Measurements from ENCODE around the gene CCT8L2. TPM values are rescaled to one million over a fixed set of nuclear protein-coding genes. Genes with fewer than 3 reads are reported as not detected.
"Not testable (repeated sequence)": the region's sequence is repeated elsewhere in the genome, so short reads cannot be mapped to it uniquely, and the experiment has no call there.

CCT8L2 gene, protein sequence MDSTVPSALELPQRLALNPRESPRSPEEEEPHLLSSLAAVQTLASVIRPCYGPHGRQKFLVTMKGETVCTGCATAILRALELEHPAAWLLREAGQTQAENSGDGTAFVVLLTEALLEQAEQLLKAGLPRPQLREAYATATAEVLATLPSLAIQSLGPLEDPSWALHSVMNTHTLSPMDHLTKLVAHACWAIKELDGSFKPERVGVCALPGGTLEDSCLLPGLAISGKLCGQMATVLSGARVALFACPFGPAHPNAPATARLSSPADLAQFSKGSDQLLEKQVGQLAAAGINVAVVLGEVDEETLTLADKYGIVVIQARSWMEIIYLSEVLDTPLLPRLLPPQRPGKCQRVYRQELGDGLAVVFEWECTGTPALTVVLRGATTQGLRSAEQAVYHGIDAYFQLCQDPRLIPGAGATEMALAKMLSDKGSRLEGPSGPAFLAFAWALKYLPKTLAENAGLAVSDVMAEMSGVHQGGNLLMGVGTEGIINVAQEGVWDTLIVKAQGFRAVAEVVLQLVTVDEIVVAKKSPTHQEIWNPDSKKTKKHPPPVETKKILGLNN
- total RNA-seq = not detected

DNA sequence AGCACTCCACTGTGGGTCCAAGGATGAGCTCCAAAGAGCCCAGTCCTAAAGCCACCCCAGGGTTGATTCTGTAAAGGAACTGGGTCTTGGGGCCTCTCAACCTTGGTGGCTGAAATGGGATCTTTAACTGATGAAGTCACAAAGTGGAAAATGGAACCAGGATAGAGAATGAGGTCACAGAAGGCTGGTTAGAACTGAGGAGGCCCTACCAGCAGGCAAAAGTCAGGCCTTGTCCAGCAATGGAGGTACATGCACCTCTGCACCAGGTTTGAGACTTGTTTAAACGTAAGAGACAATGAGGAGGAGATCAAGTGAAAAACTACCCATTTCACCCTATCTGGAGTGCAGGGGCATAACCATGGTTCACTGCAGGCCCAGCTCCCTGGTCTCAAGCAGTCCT lies at the start of gene CCT8L2:
TSS of gene CCT8L2 (minus strand) at position 101 of the 400 bp plus-strand sequence. CDS start 260 bp downstream, outside the sequence.
- H3K4me3 Mint-ChIP-seq; DNase-seq; ATAC-seq; H3K9me3 Mint-ChIP-seq (ENCODE audit: insufficient read depth); H3K27ac Mint-ChIP-seq; H3K27me3 Mint-ChIP-seq (ENCODE audit: low read depth); CTCF ChIA-PET; H3K36me3 Mint-ChIP-seq (ENCODE audit: low read depth); POLR2A ChIA-PET; H3K4me1 Mint-ChIP-seq (ENCODE audit: low read depth): not testable (repeated sequence)

DNA sequence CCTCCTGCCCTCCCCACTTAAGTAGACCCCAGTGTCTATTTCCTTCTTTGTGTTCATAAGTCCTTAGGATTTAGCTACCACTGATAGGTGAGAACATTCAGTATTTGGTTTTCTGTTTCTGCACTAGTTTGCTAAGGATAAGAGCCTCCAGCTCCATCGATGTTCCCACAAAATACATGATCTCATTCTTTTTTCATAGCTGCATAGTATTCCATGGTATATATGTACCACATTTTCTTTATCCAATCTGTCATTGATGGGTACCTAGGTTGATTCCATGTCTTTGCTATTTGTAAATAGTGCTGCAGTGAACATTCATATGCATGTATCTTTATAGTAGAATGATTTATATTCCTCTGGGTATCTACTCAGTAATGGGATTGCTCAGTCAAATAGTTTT lies 42.8 kb upstream of the CCT8L2 start:
- H3K27me3 Mint-ChIP-seq (ENCODE audit: low read depth); DNase-seq; H3K4me3 Mint-ChIP-seq; H3K36me3 Mint-ChIP-seq (ENCODE audit: low read depth); H3K9me3 Mint-ChIP-seq (ENCODE audit: insufficient read depth); ATAC-seq; H3K4me1 Mint-ChIP-seq (ENCODE audit: low read depth); POLR2A ChIA-PET; H3K27ac Mint-ChIP-seq; CTCF ChIA-PET: not testable (repeated sequence)

DNA sequence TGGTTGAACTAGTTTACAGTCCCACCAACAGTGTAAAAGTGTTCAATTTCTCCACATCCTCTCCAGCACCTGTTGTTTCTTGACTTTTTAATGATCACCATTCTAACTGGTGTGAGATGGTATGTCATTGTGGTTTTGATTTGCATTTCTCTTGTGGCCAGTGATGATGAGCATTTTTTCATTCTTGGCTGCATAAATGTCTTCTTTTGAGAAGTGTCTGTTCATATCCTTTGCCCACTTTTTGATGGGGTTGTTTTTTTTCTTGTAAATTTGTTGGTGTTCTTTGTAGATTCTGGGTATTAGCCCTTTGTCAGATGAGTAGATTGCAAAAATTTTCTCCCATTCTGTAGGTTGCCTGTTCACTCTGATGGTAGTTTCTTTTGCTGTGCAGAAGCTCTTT lies 41.5 kb upstream of the CCT8L2 start:
- ATAC-seq; DNase-seq; H3K27ac Mint-ChIP-seq; CTCF ChIA-PET; H3K36me3 Mint-ChIP-seq (ENCODE audit: low read depth); H3K9me3 Mint-ChIP-seq (ENCODE audit: insufficient read depth); POLR2A ChIA-PET; H3K27me3 Mint-ChIP-seq (ENCODE audit: low read depth); H3K4me1 Mint-ChIP-seq (ENCODE audit: low read depth); H3K4me3 Mint-ChIP-seq: not testable (repeated sequence)

DNA sequence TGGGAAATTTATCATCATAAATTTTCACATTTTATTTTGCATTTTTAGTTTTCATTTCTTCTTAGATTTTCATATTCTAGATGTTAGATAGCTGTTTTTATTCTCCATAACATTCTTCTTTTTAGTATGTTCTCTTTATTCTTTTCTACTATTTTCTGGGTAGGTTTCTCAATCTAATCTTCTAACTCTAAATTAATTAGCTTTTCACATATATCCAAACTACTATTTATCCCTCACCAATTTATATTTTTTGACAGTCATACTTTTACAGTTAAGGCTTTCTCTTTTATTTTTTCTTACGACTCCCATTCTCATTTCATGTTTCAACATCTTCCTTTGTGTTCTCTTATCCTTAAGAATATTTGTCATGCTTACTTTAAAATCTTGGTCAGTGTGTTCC lies 35.9 kb upstream of the CCT8L2 start:
- H3K4me3 Mint-ChIP-seq; DNase-seq; CTCF ChIA-PET; ATAC-seq; H3K27ac Mint-ChIP-seq; POLR2A ChIA-PET; H3K27me3 Mint-ChIP-seq (ENCODE audit: low read depth); H3K4me1 Mint-ChIP-seq (ENCODE audit: low read depth); H3K9me3 Mint-ChIP-seq (ENCODE audit: insufficient read depth); H3K36me3 Mint-ChIP-seq (ENCODE audit: low read depth): not testable (repeated sequence)

DNA sequence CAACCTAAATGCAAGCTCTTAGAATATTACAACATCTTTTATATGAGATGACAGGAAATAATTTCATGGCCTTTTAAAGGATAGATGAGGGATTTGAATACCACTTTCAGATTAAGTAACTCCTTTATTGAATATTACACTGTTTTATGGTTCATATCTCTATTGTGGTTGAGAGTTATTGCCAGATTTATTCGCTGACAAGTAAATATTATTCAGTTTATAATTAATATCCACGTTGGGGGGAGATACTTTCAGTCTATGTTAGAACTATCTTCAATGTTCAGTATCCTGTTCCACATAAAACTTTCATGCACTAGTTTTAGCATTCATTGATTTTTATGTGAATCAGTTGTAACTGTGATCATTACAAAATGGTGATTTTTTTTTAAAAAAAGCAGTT lies 32.4 kb upstream of the CCT8L2 start:
- H3K36me3 Mint-ChIP-seq (ENCODE audit: low read depth); H3K4me1 Mint-ChIP-seq (ENCODE audit: low read depth); ATAC-seq; H3K27ac Mint-ChIP-seq; H3K27me3 Mint-ChIP-seq (ENCODE audit: low read depth); POLR2A ChIA-PET; H3K4me3 Mint-ChIP-seq; DNase-seq; CTCF ChIA-PET; H3K9me3 Mint-ChIP-seq (ENCODE audit: insufficient read depth): not testable (repeated sequence)

DNA sequence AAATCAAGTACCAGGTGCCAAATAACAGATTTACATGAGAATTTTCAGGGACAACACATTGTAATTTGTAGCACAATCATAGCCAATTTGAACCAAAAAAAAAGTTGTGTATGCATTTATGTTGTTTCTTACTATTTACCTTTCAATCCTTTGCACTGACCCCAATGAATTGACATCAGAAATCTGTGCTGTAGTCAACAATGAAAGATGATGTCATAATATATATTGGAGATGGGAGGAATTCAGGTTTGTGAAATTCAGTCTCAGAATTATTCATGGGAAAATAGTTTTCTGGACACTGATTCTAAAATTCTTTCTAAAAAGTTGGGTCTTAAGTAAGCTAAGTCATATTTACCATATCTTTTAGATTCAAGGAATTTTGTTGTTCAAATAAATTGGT lies 31.0 kb upstream of the CCT8L2 start:
- H3K9me3 Mint-ChIP-seq (ENCODE audit: insufficient read depth); DNase-seq; H3K4me3 Mint-ChIP-seq; H3K27ac Mint-ChIP-seq; H3K4me1 Mint-ChIP-seq (ENCODE audit: low read depth); CTCF ChIA-PET; ATAC-seq; H3K36me3 Mint-ChIP-seq (ENCODE audit: low read depth); H3K27me3 Mint-ChIP-seq (ENCODE audit: low read depth); POLR2A ChIA-PET: not testable (repeated sequence)

DNA sequence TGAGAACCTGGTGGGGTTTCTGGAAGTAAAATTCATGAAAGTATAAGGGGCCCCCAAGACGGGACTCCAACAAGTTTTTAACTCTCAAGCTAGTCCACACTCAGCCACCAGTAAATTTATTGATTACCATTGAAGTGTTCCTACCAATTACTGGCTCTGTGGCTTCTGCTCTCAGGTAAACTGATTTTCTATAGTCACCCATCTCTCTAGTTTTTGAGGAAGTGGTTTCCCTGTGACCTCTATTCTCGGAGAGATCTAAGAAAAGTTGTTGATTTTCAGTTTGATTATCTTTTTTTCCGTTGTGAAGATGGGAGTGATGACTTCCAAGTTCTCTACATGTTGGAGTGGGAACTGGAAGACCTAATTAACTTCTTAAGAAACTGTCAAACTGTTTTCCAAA lies 24.9 kb upstream of the CCT8L2 start:
- CTCF ChIA-PET; DNase-seq; H3K36me3 Mint-ChIP-seq (ENCODE audit: low read depth); H3K9me3 Mint-ChIP-seq (ENCODE audit: insufficient read depth); H3K4me1 Mint-ChIP-seq (ENCODE audit: low read depth); H3K4me3 Mint-ChIP-seq; ATAC-seq; H3K27ac Mint-ChIP-seq; POLR2A ChIA-PET; H3K27me3 Mint-ChIP-seq (ENCODE audit: low read depth): not testable (repeated sequence)

DNA sequence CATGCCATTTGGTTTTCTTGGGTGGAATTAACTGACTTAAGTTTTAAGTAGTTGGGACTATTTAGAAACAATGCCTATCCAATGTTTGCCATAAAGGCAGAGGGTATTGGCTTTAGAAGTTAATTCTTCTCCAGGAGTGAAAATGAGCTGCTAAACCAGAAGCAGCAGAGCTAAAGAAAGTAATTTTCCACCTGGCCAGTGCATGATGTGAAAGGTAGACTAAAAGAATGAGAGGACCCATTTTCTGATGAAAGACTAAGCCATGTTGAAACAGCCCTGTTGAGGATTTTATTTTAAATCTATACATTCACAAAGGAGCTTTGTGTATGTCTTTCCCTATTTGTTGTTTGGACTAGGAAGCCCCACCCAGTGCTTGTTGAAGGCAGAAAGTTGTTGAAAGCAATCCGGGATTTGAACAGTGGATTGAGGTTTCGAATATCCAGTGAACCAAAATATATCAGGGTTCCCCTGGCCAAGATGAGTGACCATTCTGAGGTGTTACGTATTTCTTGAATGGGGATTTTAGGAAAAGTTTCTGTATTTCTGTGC lies 23.9 kb upstream of the CCT8L2 start:
- POLR2A ChIA-PET; H3K4me3 Mint-ChIP-seq; H3K36me3 Mint-ChIP-seq (ENCODE audit: low read depth); ATAC-seq; H3K4me1 Mint-ChIP-seq (ENCODE audit: low read depth); H3K27me3 Mint-ChIP-seq (ENCODE audit: low read depth); DNase-seq; H3K27ac Mint-ChIP-seq; H3K9me3 Mint-ChIP-seq (ENCODE audit: insufficient read depth); CTCF ChIA-PET: not testable (repeated sequence)

DNA sequence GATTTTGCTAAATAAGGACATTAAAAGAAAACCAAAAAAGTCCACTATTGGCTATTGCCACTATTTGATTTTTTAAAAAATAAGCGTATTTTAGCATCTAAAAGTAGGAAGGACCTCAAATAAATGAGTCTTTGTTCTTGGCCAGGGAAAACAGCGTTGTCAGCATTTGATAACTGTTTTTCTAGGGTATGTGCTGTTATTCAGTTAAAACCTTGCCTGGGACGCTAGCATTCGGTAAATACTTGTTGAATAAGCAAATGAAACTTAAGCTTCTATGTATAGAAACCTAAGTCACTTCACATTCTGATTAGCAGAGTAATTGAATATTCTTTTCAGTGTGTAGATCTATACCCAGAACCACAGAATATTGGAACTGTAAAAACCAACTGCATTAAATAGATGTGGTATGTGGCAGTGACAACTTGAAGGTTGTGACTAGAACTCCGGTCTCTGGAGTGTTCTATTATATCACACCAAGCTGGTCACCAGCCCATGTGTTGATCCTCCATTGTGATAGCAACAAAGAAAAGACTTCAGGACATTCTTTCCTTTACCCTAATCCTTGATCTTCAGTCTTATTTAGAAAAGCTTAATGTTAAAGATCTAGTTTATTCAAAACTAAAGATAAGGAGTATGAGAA lies 23.1 kb upstream of the CCT8L2 start:
- CTCF ChIA-PET; H3K9me3 Mint-ChIP-seq (ENCODE audit: insufficient read depth); DNase-seq; H3K4me3 Mint-ChIP-seq; POLR2A ChIA-PET; H3K4me1 Mint-ChIP-seq (ENCODE audit: low read depth); H3K27ac Mint-ChIP-seq; H3K27me3 Mint-ChIP-seq (ENCODE audit: low read depth); H3K36me3 Mint-ChIP-seq (ENCODE audit: low read depth); ATAC-seq: not testable (repeated sequence)

DNA sequence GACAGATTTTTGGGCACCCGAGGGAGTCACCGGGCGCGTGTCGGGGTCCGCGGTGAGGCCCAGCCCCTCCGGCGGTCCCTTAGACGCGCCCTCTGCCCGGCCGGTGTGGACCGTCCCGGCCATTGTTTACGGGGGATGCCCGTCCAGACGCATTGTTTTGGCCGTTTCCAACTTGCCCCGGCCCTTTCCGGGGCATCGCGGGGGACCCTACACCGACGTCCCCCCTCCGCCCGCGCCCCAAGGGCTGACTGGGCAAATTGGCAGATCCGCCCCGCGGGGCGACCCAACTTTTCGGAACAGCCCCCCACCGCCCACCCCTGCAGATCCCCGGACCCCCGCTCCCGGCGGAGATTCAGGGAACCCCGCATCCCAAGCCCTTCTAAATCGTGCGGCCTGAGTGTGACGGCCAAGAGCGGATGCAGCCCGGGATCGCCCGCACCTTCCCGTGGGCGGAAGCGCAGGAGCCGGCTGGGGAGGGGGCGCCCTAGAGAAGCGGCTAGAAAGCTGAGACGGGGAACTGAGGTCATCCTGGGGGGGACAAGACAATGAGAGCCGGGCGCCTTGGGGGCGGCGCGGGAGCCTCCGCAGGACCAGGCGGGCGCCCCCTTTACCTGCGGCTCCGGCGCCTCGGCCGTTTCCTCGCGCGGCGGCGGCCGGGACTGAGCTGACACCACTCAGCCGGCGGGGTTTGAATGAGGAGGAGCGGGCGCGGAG lies 17.1 kb upstream of the CCT8L2 start:
- Mint-ChIP-seq H3K27ac (no peak overlapping the region), H3K9me3 (ENCODE audit: insufficient read depth) (no peaks in the 10 kb centered on the region), H3K27me3 (ENCODE audit: low read depth) (peaks cover 9% of the 10 kb centered on the region), H3K36me3 (ENCODE audit: low read depth) (no peaks in the 10 kb centered on the region), H3K4me3 (no peak overlapping the region), H3K4me1 (ENCODE audit: low read depth) (no peaks in the 10 kb centered on the region)
- DNase-seq (no peak), ATAC-seq (no peak)
- CTCF ChIA-PET = no interaction called here
- POLR2A ChIA-PET = no interaction called here

DNA sequence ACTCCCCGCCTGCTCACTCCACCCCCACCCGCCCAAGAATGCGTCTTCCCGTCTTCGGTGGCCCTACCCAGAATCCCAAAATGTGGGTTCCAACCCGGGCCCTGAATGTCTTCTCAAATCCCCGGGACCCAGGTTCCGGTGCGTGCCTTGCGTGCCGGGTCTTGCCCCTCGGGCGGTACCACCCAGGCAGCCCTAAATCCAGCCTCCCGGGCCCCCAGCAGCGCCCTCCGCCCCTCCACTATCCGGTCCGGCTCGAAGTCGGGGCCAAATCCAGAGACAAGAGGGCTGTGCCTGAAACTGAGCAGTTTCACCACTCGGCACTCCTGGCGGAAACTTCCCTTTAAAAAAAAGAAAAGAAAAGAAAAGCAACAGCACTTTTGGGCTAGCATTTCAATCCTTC lies 16.3 kb upstream of the CCT8L2 start:
- H3K9me3 Mint-ChIP-seq (ENCODE audit: insufficient read depth) = no peaks in the 10 kb centered on the region
- DNase-seq (no peak), ATAC-seq (no peak)
- no peak overlapping the region for H3K4me3 Mint-ChIP-seq
- peaks cover 12% of the 10 kb centered on the region for H3K27me3 Mint-ChIP-seq (ENCODE audit: low read depth)
- ChIA-PET POLR2A (no interaction called here), CTCF (no interaction called here)
- no peaks in the 10 kb centered on the region for H3K4me1 Mint-ChIP-seq (ENCODE audit: low read depth)
- no peaks in the 10 kb centered on the region for H3K36me3 Mint-ChIP-seq (ENCODE audit: low read depth)
- H3K27ac Mint-ChIP-seq = no peak overlapping the region
